Anterior cingulate cortex (tissue), 58 donors: Measurements from ENCODE around the gene TRIL.
A peak's percentile ranks its signal among the peaks of the same experiment; 100 is the strongest.

Experiments used
- DNase-seq, 58 donors: peaks; one replicate each; lab custom pipeline; 2025; lab: John Stamatoyannopoulos, UW

The TRIL gene, protein sequence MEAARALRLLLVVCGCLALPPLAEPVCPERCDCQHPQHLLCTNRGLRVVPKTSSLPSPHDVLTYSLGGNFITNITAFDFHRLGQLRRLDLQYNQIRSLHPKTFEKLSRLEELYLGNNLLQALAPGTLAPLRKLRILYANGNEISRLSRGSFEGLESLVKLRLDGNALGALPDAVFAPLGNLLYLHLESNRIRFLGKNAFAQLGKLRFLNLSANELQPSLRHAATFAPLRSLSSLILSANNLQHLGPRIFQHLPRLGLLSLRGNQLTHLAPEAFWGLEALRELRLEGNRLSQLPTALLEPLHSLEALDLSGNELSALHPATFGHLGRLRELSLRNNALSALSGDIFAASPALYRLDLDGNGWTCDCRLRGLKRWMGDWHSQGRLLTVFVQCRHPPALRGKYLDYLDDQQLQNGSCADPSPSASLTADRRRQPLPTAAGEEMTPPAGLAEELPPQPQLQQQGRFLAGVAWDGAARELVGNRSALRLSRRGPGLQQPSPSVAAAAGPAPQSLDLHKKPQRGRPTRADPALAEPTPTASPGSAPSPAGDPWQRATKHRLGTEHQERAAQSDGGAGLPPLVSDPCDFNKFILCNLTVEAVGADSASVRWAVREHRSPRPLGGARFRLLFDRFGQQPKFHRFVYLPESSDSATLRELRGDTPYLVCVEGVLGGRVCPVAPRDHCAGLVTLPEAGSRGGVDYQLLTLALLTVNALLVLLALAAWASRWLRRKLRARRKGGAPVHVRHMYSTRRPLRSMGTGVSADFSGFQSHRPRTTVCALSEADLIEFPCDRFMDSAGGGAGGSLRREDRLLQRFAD

GRCh38 chr7:28958235-28958979 is at the start of gene TRIL:
Gene TRIL (minus strand): TSS chr7:28958330. CDS start chr7:28958046, 284 bp downstream.
- DNase-seq, result peak in 57 of 58 donors; percentile 16 to 88 (median 65)

GRCh38 chr7:29007127-29007526 is 49.0 kb upstream of the TRIL start:
- DNase-seq, result no peak

DNA sequence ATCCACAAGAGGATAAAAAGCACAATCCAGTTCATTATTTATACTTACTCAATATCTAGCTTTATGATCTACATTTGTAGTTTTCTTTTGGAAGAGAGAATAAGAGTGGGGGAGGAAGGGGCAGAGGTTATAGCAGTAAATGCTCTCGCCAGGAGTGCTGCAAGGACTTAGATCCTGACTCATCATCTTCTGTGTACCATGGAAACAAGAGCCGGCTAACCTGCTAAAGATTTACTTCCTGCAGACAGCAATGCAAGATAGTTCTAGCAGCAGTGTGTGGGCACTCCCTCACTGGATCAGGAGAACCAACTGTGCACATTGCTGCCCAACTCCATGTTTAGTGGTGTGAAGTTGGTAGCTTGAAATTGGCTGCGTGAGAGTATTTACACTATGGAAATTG is 47.7 kb upstream of the TRIL start:
- no peak for DNase-seq

DNA sequence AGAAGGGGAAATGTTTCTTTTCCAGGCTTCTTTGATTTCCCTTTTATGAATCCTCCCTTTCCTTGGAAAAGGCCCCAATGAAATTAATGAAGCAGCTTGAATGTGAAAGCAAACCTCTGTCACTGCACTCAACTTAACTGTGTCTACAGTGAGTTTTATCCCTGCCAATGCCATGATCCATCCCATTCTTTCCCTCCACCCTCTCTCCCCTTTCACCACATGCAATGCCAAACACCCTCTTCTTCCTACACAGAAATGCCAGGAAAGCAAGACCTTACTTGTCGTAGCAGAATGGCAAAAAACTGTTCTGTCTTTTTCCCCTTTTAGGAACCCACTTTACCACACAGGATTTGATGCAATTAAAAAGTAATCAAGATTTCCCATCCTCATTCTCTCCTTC is 47.3 kb upstream of the TRIL start:
- no peak for DNase-seq

DNA sequence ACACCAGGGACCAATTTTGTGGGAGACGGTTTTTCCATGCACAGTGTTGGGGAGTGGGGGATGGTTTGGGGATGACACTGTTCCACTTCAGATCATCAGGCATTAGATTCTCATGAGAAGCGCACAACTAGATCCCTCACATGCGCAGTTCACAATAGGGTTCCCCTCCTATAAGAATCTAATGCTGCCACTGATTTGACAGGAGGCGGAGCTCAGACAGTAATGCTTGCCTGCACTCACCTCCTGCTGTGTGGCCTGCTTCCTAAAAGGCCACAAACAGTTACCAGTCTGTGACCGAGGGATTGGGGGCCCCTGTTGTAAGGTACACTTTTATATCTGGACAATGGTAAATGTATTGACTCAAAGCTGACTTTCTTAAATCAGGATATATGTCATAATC is 45.6 kb upstream of the TRIL start:
- DNase-seq, result no peak

DNA sequence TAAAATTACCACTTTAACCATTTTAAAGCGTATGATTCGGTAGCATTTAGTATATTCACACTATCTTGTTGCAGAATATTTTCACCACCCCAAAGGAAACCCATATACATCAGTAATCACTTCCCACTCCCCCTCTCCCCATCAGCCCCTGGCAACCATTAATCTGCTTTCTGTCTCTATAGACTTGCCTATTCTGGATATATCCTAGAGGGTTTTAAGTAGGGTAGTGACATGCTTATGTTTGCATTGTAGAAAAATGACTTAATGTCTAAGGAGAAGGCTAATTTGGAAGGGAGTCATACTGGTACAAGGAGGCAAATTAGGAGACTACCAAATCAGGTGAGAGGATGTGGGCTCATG is 42.6 kb upstream of the TRIL start:
- no peak for DNase-seq

DNA sequence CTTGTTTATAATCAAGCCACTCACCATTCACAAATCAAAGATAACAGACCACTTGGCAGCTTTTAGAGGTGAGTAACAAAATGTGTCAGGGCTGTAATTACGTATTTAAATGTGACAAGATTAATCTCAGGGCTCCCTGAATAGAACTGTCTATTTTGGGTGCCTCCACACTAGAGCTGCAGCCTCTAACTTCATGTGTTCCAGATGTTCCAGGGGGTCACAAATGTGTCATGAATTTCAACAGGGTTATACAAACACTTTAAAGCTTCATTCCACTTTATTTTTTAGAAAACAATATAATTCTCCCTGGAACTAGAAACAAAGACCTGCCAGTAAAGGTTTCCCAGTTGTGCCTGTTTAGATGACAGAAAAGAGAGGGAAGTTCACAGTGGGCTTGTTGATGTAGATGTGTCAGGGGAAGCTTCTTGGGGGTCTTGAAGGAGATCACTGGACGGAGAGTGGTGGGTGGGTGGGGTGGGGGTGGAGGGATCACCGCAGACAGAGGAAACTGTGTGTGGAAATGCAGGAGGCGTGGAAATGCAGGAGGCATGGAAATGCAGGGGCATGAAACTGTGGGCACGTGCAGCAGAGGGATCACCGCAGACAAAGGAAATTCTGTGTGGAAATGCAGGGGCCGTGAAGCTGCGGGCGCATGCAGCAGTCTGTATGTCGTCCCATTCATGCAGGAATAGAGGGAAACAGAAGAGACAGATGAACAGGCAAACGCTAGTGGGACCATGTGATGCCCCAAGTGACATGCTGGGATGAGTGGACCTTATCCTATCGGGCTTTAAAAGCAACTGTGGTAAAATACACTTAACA is 42.0 kb upstream of the TRIL start:
- DNase-seq, result no peak

DNA sequence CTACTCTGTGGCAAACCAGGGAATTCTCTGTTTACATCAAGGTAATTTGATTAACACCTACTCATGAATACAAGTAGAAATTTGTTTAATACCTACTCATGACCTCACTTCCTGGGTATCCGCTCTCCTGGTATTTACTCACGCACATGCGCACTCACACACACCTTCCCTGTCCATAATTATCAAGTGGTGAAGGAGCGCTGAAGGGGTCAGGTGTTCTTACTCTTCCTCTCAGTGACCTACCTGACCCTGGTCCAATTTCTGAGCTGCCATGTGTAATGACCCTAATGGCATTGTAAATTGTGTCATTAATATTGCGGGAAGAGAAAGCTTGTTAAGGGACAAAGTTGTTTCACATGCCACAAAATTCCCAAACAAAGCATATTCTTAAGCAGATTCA is 41.3 kb upstream of the TRIL start:
- DNase-seq, result no peak

GRCh38 chr7:28998105-28998504 is 40.0 kb upstream of the TRIL start:
- no peak for DNase-seq

DNA sequence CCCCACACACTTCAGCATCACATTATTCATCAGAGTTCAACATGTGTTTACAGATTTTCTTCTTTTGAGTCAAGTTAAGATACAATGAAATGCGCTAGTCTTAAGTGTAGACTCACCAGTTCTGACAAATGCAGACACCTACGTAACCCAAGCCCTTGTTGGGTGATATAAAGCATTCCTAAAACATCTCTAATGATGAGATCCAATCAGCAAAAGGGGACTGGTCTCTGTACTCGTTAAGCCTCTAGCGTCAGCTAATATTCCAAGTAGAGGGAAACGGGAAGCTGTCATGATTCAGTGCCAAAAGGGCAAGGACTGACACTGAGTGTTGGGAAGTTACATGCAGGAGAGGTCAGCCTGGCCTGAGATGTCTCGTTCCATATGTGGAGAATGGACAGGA is 38.7 kb upstream of the TRIL start:
- no peak for DNase-seq

DNA sequence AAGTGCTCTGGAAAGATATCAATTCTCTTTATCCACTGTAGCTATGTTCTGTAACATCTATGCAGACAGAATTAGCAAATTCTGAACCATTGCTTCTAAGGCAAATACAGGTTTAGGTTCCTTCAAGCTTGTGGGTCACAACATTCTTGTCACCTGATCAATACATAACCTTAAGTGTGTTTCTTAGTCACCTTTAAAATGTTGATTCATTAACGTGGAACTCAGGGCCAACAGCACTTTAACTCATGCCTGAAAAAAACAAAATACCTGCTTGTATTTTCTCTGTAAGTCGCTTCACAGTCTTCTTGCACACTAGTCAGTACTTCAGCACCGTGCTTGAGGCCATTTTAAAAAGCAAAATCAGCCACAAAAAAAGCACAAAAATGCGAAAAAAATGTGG is 35.2 kb upstream of the TRIL start:
- no peak for DNase-seq

DNA sequence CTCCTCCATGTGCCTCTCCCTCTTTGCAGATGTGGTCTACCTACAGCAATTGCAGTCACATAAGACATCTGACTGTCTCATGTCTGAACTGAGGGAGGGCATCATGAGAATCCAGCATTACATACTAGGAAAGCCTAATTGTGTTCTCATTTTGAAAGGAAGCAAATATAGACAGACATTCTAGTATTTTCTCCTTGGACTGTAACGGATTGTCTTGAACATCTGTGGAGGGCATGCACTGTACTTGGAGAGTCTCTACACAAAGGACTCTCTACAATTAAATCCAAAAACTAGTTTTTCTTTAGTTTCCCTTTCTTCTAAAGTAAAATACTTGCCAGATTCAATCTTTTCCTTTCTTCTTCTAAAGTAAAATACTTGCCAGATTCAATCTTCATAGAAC is 34.7 kb upstream of the TRIL start:
- DNase-seq, result no peak

DNA sequence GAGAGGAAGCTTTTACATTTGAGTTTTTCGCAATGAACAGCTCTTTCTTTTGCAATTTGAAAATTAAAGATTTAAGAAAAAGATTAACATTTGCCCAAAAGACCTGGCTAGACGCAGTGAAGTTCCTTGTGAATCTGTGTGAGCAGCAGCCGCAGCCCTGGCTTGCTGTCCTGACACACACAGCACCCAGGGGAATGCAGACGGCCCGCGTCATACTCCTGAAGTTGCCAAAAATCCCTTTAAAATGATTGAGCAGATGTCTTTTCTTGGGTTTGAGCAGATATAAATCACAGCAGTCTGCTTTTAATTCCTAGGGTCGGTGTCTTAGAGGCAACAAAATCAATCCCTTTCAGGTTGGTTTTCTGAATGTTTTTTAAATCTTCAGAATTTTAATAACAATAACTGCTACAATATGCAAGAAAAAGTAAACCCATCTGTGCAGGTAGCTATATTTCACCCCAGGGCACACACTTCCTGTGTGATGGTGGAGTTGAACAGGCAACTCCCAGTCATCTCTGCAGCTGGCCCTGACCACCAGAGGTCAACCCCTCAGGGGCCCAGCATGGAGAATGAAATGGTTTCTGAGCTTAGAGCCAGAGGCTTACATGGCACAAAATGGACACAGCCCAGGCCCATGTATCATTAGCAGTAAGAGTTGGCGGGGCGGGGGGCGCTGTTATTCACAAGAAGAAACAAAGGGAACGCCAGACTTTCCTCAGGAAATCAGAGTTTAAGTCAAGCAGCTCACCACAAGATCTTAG is 32.2 kb upstream of the TRIL start:
- no peak for DNase-seq

DNA sequence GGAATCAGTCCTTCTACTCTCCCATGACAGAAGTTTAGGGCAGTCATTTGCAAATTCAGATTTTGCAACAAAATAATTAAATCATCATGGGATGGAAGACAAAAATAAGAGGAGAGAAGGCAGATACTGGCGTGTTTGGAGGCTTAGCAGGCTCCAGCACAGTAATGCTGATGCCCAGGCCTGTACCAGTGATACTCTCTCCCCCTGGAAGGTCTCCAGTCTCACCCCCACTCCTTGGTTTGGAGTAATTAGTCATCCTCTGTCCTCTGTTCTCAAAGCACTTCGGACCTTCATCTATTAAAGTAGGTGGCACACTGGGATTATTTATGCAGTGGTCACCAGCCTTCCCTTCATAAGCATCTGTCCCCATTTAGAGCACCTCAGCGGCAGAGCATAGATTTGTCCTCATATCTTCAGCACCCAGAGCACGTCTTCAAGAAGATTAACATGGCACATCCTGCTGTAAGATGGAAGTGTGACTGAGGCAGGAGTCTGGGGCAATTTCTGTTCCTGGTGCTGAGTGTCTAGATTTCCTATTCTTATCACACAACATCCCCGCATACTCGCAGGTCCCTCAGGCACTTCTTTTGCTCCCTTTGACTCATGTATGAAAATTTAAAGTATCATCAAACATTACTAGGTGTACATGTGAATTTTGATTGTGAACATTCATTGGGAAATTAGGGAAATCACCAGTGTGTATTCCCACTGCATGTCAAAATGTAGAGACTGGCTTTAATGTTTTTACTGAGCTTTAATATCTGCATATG is 31.3 kb upstream of the TRIL start:
- no peak for DNase-seq

DNA sequence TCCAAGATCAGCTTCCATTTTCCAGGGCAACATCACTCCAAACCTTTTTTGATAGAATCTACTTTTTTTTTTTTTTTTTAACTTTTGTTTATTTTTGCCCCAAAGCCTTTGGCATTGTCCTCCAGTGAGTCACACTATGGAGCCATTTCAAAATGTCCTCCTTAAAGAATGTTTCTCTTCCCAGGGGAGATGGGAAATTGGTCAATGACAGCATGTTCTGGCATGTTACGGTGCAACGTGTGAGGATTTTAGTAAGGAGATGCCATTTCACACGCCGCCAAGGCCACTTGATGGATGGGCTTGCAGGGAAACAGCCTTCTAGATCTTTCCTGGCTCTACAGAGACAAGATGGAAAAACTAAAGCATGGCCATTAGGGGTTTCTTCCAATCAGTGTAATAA is 30.7 kb upstream of the TRIL start:
- DNase-seq, result no peak

- DNase-seq, result no peak
Measured at GRCh38 chr7:28988091-28988490, 30.0 kb upstream of the TRIL start.

DNA sequence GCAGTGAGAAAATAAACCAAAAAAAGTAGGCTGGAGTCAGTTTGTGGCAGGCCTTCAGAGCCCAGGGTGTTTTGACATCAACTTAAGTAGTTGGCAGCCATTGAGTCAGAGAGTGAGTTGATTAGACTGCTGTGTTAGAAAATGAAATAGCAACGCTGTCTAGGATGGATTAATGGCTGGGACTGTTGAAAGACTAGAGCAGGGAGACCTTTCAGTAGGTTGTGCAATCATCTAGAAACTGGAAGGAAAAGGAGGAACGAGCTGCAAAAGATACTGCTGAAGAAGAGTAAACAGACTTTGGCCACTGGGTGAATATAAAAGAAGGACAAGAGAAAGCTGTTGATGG is 28.6 kb upstream of the TRIL start:
- peak in 2 of 58 donors; percentile 12 to 20 for DNase-seq

- no peak for DNase-seq
Measured at GRCh38 chr7:28986028-28986764, 28.1 kb upstream of the TRIL start.
